Hair follicle dermal papilla cell (primary cell): Measurements from ENCODE around the gene TEX12. TPM values are rescaled to one million over a fixed set of nuclear protein-coding genes. Genes with fewer than 3 reads are reported as not detected.

Source experiments
- small RNA-seq: library from RNA; depleted of rRNA; stranded (forward); fragments of <200 nt; gene quantifications from one replicate; pipeline ENCODE3, GENCODE V24; 2012
- total RNA-seq: library from RNA; depleted of rRNA; stranded (reverse); fragments of >200 nt; gene quantifications from 2 replicates; pipeline ENCODE4 v1.2.3, GENCODE V29; 2012

Gene TEX12, protein sequence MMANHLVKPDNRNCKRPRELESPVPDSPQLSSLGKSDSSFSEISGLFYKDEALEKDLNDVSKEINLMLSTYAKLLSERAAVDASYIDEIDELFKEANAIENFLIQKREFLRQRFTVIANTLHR
- total RNA-seq: 0.32 TPM in 1 of 2 replicates, not detected in the other

DNA sequence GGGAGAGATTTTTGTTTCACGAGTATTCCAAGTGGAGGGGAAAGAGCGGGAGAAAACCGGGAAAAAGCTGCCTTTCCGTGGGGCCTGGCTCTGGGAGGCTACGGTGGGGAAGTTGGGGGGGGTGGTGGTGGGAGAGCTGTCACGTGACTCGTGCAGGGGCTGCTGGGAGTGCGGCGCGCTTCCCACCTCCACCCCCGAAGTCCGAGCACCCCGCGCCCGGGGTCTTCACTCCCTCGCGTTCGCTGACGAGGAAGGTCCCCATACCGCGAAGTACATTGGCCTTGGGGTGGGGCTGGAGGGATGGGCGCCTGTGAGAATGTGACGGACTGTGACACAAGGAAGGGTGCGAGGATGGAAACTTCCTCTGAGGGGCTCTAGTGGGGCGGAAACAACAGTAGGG is at the start of gene TEX12:
TEX12 (plus strand) TSS at position 228 of the 400 bp plus-strand sequence. CDS start 1,897 bp downstream, outside the sequence.

GRCh38 chr11:112163875-112164685 is 3.1 kb upstream of the TEX12 start, which contains the start of gene IL18:
IL18 (minus strand) TSS chr11:112164094; CDS start chr11:112155053, 9,041 bp downstream.

DNA sequence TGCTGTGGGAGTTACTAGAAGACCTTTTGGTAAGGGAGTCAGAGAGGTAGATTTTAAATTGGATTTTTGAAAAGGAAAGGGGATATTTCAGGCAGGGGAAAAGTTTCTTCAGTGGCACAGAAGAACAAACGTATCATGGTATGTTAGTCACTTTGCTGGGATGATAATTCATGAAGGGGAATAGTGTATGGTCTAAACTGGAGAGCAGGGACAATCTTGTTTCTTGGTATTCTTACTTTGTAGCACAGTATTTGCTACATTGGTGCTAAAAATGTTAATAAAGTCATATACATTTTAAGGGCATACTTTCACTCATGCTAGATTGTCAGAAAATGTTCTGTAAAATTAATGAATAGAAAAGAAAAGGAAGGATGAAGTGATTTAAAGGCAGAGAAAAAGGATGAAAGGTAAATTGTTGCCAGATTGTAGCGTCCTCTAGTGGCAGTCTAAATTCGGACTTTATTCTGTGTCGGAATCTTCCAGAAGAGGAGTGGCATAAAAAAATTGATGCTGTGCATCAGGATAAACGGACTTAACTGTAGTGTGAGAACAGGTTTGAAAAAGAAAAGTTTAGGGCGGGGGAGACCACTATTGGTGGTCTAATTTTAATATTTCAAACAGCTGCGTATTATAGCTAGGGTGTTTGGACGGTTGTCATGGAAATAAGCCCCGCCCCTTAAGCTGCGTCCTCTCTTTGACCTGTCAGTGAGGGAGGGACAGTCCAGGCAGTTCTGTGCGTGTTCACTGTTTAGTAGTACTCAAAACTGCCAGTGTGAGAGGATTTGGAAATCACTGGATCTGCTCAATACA is 7.8 kb downstream of the TEX12 start, which contains the start of gene BCO2:
BCO2 (plus strand) TSS at position 724 of the 810 bp plus-strand sequence. CDS start 90 bp downstream, outside the sequence.

Small RNA genes within 50 kb of the gene (small RNA-seq; reads per million reads assigned to genes)
- not detected for gene MRPS36P4

Other genes starting within 250 kb of the TEX12 start
- gene C11orf52, start 248.5 kb upstream of the TEX12 start, total RNA-seq: 0.49 and 1.3 TPM in 2 replicates
- gene DIXDC1, start 230.0 kb upstream of the TEX12 start, total RNA-seq: 31.5 and 32.9 TPM in 2 replicates
- 33.3 and 41.1 TPM in 2 replicates for gene DLAT, start 142.0 kb upstream of the TEX12 start, total RNA-seq
- gene PIH1D2, start 93.4 kb upstream of the TEX12 start, total RNA-seq: 2.9 and 3.9 TPM in 2 replicates
- 22.3 and 25.5 TPM in 2 replicates for gene NKAPD1, start 93.1 kb upstream of the TEX12 start, total RNA-seq
- 17.7 and 21.9 TPM in 2 replicates for gene TIMM8B, start 80.6 kb upstream of the TEX12 start, total RNA-seq
- 80.3 and 88.9 TPM in 2 replicates for gene SDHD, start 80.5 kb upstream of the TEX12 start, total RNA-seq
- 0.16 TPM in 1 of 2 replicates, not detected in the other for gene IL18, start 3.3 kb upstream of the TEX12 start, total RNA-seq
- gene BCO2, start 8.1 kb downstream of the TEX12 start, total RNA-seq: 1.1 and 1.7 TPM in 2 replicates
- gene PTS, start 59.1 kb downstream of the TEX12 start, total RNA-seq: 46.4 and 48.2 TPM in 2 replicates
- gene PLET1, start 93.5 kb downstream of the TEX12 start, total RNA-seq: not detected in 2 replicates